ENCODE data around the gene SLC6A2.

The SLC6A2 gene

GRCh38 chr16:55651841-55652824 lies 3.7 kb upstream of the SLC6A2 start:
- no peak for DNase-seq

- no peak for DNase-seq
Observed at GRCh38 chr16:55653106-55653505, 2.7 kb upstream of the SLC6A2 start.

GRCh38 chr16:55655381-55655896 lies 349 bp upstream of the SLC6A2 start:
- DNase-seq = no peak

GRCh38 chr16:55656691-55657092 lies 904 bp downstream of the SLC6A2 start:
- DNase-seq = no peak

- DNase-seq = no peak
Observed at GRCh38 chr16:55657616-55658015, 1.8 kb downstream of the SLC6A2 start.

- no peak for DNase-seq
Observed at GRCh38 chr16:55658898-55659420, 3.2 kb downstream of the SLC6A2 start.

GRCh38 chr16:55660026-55660425 lies 4.2 kb downstream of the SLC6A2 start:
- DNase-seq = no peak

- no peak for DNase-seq
Observed at GRCh38 chr16:55660828-55661227, 5.0 kb downstream of the SLC6A2 start.

- DNase-seq = no peak
Observed at GRCh38 chr16:55661941-55662643, 6.3 kb downstream of the SLC6A2 start.

GRCh38 chr16:55662644-55663031 lies 6.8 kb downstream of the SLC6A2 start:
- DNase-seq = no peak

GRCh38 chr16:55663225-55663624 lies 7.4 kb downstream of the SLC6A2 start:
- no peak for DNase-seq

- DNase-seq = no peak
Observed at GRCh38 chr16:55663765-55664677, 8.2 kb downstream of the SLC6A2 start.

- no peak for DNase-seq
Observed at GRCh38 chr16:55664786-55665407, 9.1 kb downstream of the SLC6A2 start.

GRCh38 chr16:55665511-55665910 lies 9.7 kb downstream of the SLC6A2 start:
- DNase-seq = no peak

- DNase-seq = no peak
Observed at GRCh38 chr16:55666012-55666411, 10.2 kb downstream of the SLC6A2 start.

GRCh38 chr16:55667753-55668152 lies 12.0 kb downstream of the SLC6A2 start:
- DNase-seq = no peak

- DNase-seq = no peak
Observed at GRCh38 chr16:55668340-55669281, 12.8 kb downstream of the SLC6A2 start.

- DNase-seq = no peak
Observed at GRCh38 chr16:55671206-55671973, 15.6 kb downstream of the SLC6A2 start.

- DNase-seq = no peak
Observed at GRCh38 chr16:55671974-55672280, 16.1 kb downstream of the SLC6A2 start.

- peak in 1 of 2 experiments; percentile 7 for DNase-seq
Observed at GRCh38 chr16:55672471-55672870, 16.7 kb downstream of the SLC6A2 start.

Measured in NCI-H446 (cell line).